Mucosa of rectum (tissue), 2 donors: ENCODE measurements around the gene COL4A2.

Experiments
- H3K27ac ChIP-seq, 2 donors: one replicate each; pipeline ENCODE4 v1.7.0; 2013; ENCODE audit warnings: inconsistent platforms in 2 of 2, low read depth in 2 of 2, low read length in 2 of 2
- H3K27me3 ChIP-seq, 2 donors: one replicate each; pipeline ENCODE4 v1.7.0; 2013; ENCODE audit warnings: low read length in 2 of 2; ENCODE audit not compliant: control insufficient read depth in 2 of 2, insufficient read depth in 2 of 2
- H3K36me3 ChIP-seq, 2 donors: one replicate each; pipeline ENCODE4 v1.7.0; 2013; ENCODE audit warnings: low read length in 2 of 2; ENCODE audit not compliant: control insufficient read depth in 2 of 2, insufficient read depth in 2 of 2
- H3K4me1 ChIP-seq, 2 donors: one replicate each; pipeline ENCODE4 v1.7.0; 2013; ENCODE audit warnings: low read length in 2 of 2, mild to moderate bottlenecking in 1 of 2; ENCODE audit not compliant: control insufficient read depth in 2 of 2, insufficient read depth in 2 of 2
- H3K4me3 ChIP-seq, 2 donors: one replicate each; pipeline ENCODE4 v1.7.0; 2013; ENCODE audit warnings: low read length in 2 of 2
- H3K9ac ChIP-seq, 2 donors: one replicate each; pipeline ENCODE4 v1.7.0; 2013; ENCODE audit warnings: low read length in 2 of 2, low read depth in 1 of 2, mild to moderate bottlenecking in 1 of 2
- H3K9me3 ChIP-seq, 2 donors: one replicate each; pipeline ENCODE4 v1.7.0; 2013; ENCODE audit warnings: low read length in 2 of 2; ENCODE audit not compliant: control insufficient read depth in 2 of 2
- donor health status: healthy.
- donor health status: Normal muscosa, but diverticular disease.

COL4A2 gene

DNA sequence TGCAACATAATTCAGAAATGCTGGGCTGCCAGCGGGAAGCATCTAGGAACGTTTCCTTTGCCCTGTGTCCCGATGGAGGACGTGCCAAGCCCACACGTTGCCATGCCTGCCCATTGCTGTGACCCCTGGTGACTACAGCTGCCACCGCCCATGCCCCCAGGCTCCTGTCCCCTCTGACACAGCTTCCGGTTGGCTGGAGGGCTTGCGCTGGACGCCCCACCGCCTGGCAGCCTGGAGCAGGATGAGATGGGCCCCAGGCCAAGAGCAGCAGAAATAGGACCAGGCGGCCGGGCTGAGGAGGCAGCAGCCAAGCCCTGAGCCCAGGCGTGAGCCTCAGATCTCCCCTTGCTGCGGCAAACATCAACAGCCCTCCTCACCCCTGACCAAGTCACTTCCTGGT lies 125.9 kb downstream of the COL4A2 start:
- Histone ChIP-seq H3K4me3 (no peak overlapping the region), H3K9ac (no peak overlapping the region), H3K27ac (no peak overlapping the region), H3K27me3 (no peaks in the 10 kb centered on the region), H3K36me3 (peaks cover 0 to 3% of the 10 kb centered on the region in 2 donors), H3K4me1 (no peaks in the 10 kb centered on the region), H3K9me3 (no peaks in the 10 kb centered on the region)

GRCh38 chr13:110434629-110435028 lies 127.5 kb downstream of the COL4A2 start:
- Histone ChIP-seq H3K27me3 (no peaks in the 10 kb centered on the region), H3K9me3 (no peaks in the 10 kb centered on the region), H3K36me3 (peaks cover 4 to 6% of the 10 kb centered on the region in 2 donors), H3K9ac (no peak overlapping the region), H3K4me1 (no peaks in the 10 kb centered on the region), H3K27ac (no peak overlapping the region), H3K4me3 (no peak overlapping the region)

DNA sequence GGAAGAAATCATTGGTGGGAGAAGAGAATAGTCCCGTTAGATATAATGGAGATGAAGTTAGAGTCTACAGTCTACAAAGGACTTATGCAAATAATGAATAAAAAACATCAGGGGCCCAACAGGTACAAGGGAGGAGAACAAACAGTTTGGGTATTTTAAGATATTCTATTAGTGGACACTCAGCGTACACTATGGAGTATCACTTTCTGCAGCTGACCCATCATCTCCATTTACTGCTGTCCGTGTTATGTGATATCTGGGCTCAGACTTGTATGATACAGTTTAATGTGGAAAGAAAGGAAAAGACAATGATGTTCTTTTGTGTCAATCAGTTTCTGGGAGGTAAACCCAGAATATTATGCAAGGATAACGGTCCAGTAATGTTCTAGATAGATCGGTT lies 128.2 kb downstream of the COL4A2 start:
- Histone ChIP-seq H3K36me3 (peaks cover 4 to 6% of the 10 kb centered on the region in 2 donors), H3K9ac (no peak overlapping the region), H3K27me3 (no peaks in the 10 kb centered on the region), H3K9me3 (no peaks in the 10 kb centered on the region), H3K4me1 (no peaks in the 10 kb centered on the region), H3K4me3 (no peak overlapping the region), H3K27ac (no peak overlapping the region)

DNA sequence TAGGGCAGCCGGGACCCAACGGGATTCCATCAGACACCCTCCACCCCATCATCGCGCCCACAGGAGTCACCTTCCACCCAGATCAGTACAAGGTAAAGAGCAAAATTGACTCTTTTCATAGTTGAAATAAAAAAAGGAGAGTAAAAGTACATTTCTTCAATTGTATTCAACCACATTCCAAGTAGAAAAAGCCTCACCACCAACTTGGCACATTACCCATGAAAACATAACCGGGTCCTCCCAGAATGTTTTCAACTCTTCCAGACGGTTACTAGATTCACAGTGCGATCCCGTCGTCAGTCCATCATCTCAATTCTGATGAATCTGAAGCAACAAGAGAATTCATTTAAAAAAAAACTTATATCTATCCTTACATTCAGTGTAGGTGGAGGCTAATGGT lies 129.2 kb downstream of the COL4A2 start:
- H3K4me1 ChIP-seq: peaks cover 0 to 2% of the 10 kb centered on the region in 2 donors
- H3K4me3 ChIP-seq: no peak overlapping the region
- H3K9me3 ChIP-seq: no peaks in the 10 kb centered on the region
- no peaks in the 10 kb centered on the region for H3K27me3 ChIP-seq
- H3K9ac ChIP-seq: no peak overlapping the region
- H3K36me3 ChIP-seq: peaks cover 4 to 6% of the 10 kb centered on the region in 2 donors
- H3K27ac ChIP-seq: no peak overlapping the region

- no peaks in the 10 kb centered on the region for H3K27me3 ChIP-seq
- H3K4me3 ChIP-seq: no peak overlapping the region
- H3K27ac ChIP-seq: no peak overlapping the region
- peaks cover 4 to 6% of the 10 kb centered on the region in 2 donors for H3K36me3 ChIP-seq
- no peak overlapping the region for H3K9ac ChIP-seq
- H3K4me1 ChIP-seq: peaks cover 0 to 2% of the 10 kb centered on the region in 2 donors
- no peaks in the 10 kb centered on the region for H3K9me3 ChIP-seq
Measured at GRCh38 chr13:110436786-110437370, 129.8 kb downstream of the COL4A2 start.

DNA sequence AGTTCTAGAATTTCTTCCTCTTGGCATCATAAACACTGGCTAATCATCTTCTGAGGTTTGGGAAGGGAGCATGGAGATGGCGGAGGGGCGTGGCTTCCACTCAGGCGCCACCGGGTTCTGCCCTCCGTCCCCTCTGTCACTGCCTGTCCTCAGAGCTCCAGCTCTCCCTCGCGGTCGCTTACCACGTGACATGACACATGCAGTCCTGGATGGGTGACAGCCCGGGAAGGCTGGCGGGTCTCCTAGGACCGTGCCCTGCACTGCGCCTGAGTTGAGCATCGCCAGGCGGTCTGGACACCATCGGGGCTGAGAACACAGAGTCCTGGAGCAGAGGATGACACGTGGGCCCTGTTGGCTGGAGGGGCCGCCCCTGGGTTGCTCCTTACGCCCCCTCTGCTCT lies 131.1 kb downstream of the COL4A2 start:
- peaks cover 4 to 6% of the 10 kb centered on the region in 2 donors for H3K36me3 ChIP-seq

GRCh38 chr13:110438776-110439175 lies 131.7 kb downstream of the COL4A2 start:
- H3K27ac ChIP-seq: no peak overlapping the region
- H3K27me3 ChIP-seq: no peaks in the 10 kb centered on the region
- H3K36me3 ChIP-seq: peaks cover 4 to 6% of the 10 kb centered on the region in 2 donors
- H3K4me3 ChIP-seq: no peak overlapping the region
- no peak overlapping the region for H3K9ac ChIP-seq
- H3K4me1 ChIP-seq: peaks cover 2 to 3% of the 10 kb centered on the region in 2 donors
- no peaks in the 10 kb centered on the region for H3K9me3 ChIP-seq

More for the DNA sequence above, 131.1 kb downstream of the COL4A2 start:
- Histone ChIP-seq H3K4me1 (peaks cover 2 to 3% of the 10 kb centered on the region in 2 donors), H3K27ac (no peak overlapping the region), H3K4me3 (no peak overlapping the region), H3K9ac (no peak overlapping the region), H3K9me3 (no peaks in the 10 kb centered on the region), H3K27me3 (no peaks in the 10 kb centered on the region)

- Histone ChIP-seq H3K27ac (peak overlapping the region; percentile 23 to 40), H3K9ac (no peak overlapping the region), H3K4me1 (peaks cover 2 to 3% of the 10 kb centered on the region in 2 donors), H3K27me3 (no peaks in the 10 kb centered on the region), H3K9me3 (no peaks in the 10 kb centered on the region), H3K4me3 (no peak overlapping the region), H3K36me3 (peaks cover 3 to 4% of the 10 kb centered on the region in 2 donors)
Measured at GRCh38 chr13:110440946-110441731, 134.1 kb downstream of the COL4A2 start.

DNA sequence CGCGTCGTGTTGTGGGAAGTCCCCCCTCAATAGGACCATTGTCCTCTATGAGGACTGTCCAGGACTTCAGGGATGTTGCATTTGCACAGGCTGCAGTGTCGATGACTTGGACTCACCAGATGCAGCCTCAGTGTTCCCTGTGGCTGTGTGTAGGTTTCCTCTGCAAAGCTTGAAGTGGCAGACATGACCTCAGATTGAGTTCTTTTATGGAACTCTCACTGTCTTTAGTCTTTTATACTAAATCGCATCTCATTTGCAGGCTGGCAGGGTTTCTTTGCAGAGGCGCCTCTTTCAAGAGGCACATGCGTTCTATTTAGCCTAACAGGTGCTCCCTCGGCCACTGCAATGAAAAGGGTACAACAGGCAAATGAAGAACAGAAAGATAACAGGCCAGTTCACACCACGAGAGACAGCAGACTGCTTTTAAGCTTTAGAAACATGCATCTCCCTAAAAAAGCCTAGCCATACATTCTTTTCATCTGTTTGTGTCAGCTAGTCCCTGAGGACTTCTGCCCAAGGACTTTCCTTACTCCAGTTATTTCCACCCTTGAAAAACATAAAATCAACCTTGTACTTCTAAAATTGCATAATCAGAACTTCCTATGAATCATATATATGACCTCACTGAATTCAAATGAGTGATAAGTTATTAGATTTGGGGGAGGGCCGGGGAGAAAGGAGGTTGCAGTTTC lies 136.0 kb downstream of the COL4A2 start:
- Histone ChIP-seq H3K4me1 (peaks cover 2 to 3% of the 10 kb centered on the region in 2 donors), H3K36me3 (peaks cover 3 to 4% of the 10 kb centered on the region in 2 donors), H3K4me3 (no peak overlapping the region), H3K9ac (no peak overlapping the region), H3K27ac (no peak overlapping the region), H3K27me3 (no peaks in the 10 kb centered on the region), H3K9me3 (no peaks in the 10 kb centered on the region)

DNA sequence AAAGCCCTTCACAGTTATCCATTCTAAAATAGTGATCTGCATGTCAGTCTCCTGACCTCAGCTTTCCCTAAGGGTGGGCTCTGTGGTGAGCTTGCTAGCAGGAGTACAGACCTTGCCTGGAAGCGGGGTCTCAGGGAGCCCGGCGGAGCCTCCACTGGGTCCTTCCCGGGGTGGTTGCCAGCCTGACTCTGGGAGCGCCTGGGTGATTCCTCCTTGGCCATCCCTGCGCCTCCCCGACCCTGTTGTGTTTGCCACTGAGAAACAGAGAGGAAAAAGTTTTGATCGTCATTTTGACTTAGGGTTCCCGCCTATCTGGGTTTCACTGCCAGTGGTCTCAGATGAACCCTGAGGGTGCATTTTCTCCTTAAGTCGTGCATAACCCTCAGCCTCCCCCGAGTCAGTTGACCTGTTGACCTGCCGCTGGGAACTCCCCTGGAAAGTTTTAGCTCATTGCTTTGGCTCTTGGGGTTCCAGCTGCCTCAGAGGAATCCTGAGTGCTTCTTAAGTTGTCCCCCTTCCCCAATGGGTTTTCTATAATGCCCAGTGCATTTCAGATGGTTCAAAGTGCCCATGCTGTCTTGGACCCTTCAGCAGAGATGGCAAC lies 136.6 kb downstream of the COL4A2 start:
- no peak overlapping the region for H3K4me3 ChIP-seq
- H3K27ac ChIP-seq: no peak overlapping the region
- H3K36me3 ChIP-seq: peaks cover 0 to 3% of the 10 kb centered on the region in 2 donors
- H3K9ac ChIP-seq: no peak overlapping the region
- H3K9me3 ChIP-seq: no peaks in the 10 kb centered on the region
- H3K27me3 ChIP-seq: no peaks in the 10 kb centered on the region
- peaks cover 2 to 3% of the 10 kb centered on the region in 2 donors for H3K4me1 ChIP-seq
